ENCODE measurements around the gene UBAP1L. TPM values are rescaled to one million over a fixed set of nuclear protein-coding genes. Genes with fewer than 3 reads are reported as not detected.
"Not testable (repeated sequence)": the region's sequence is repeated elsewhere in the genome, so short reads cannot be mapped to it uniquely, and the experiment has no call there.

Gene UBAP1L
- total RNA-seq, 1 donor from 2014 or later: 2.1 TPM

- Histone ChIP-seq H3K27me3 (ENCODE audit: control insufficient read depth in 3 of 3, insufficient read depth in 3 of 3, low read length in 3 of 3) (no peaks in the 10 kb centered on the region), H3K4me3 (ENCODE audit: low read length in 3 of 3) (no peak overlapping the region), H3K36me3 (ENCODE audit: control insufficient read depth in 3 of 3, insufficient read depth in 3 of 3, low read length in 3 of 3) (peaks cover 0 to 14% (median 4%) of the 10 kb centered on the region in 3 donors), H3K9ac (ENCODE audit: low read depth in 1 of 3, low read length in 3 of 3) (no peak overlapping the region), H3K27ac (ENCODE audit: low read depth, low read length) (no peak overlapping the region), H3K9me3 (ENCODE audit: control insufficient read depth in 3 of 3, low read length in 3 of 3) (no peaks in the 10 kb centered on the region), H3K4me1 (ENCODE audit: control insufficient read depth in 3 of 3, insufficient read depth in 3 of 3, low read length in 3 of 3) (peaks cover 12 to 18% (median 15%) of the 10 kb centered on the region in 3 donors)
Observed at GRCh38 chr15:65050270-65050669, 64.7 kb downstream of the UBAP1L start.

- peaks cover 16 to 18% (median 16%) of the 10 kb centered on the region in 3 donors for H3K4me1 ChIP-seq (ENCODE audit: control insufficient read depth in 3 of 3, insufficient read depth in 3 of 3, low read length in 3 of 3)
- peak overlapping the region in 1 of 3 donors; percentile 5 for H3K9ac ChIP-seq (ENCODE audit: low read depth in 1 of 3, low read length in 3 of 3)
- peak overlapping the region; percentile 61 to 73 (median 67) for H3K4me3 ChIP-seq (ENCODE audit: low read length in 3 of 3)
- H3K9me3 ChIP-seq (ENCODE audit: control insufficient read depth in 3 of 3, low read length in 3 of 3): no peaks in the 10 kb centered on the region
- H3K36me3 ChIP-seq (ENCODE audit: control insufficient read depth in 3 of 3, insufficient read depth in 3 of 3, low read length in 3 of 3): peaks cover 0 to 7% (median 0%) of the 10 kb centered on the region in 3 donors
- no peak overlapping the region for H3K27ac ChIP-seq (ENCODE audit: low read depth, low read length)
- no peaks in the 10 kb centered on the region for H3K27me3 ChIP-seq (ENCODE audit: control insufficient read depth in 3 of 3, insufficient read depth in 3 of 3, low read length in 3 of 3)
Observed at GRCh38 chr15:65049418-65049840, 65.6 kb downstream of the UBAP1L start.

GRCh38 chr15:65048241-65048640 is 66.8 kb downstream of the UBAP1L start:
- H3K9me3 ChIP-seq (ENCODE audit: control insufficient read depth in 3 of 3, low read length in 3 of 3): no peaks in the 10 kb centered on the region
- H3K4me1 ChIP-seq (ENCODE audit: control insufficient read depth in 3 of 3, insufficient read depth in 3 of 3, low read length in 3 of 3): peaks cover 18% of the 10 kb centered on the region in 3 donors
- no peak overlapping the region for H3K9ac ChIP-seq (ENCODE audit: low read depth in 1 of 3, low read length in 3 of 3)
- peaks cover 0 to 2% (median 0%) of the 10 kb centered on the region in 3 donors for H3K36me3 ChIP-seq (ENCODE audit: control insufficient read depth in 3 of 3, insufficient read depth in 3 of 3, low read length in 3 of 3)
- H3K27me3 ChIP-seq (ENCODE audit: control insufficient read depth in 3 of 3, insufficient read depth in 3 of 3, low read length in 3 of 3): no peaks in the 10 kb centered on the region
- H3K4me3 ChIP-seq (ENCODE audit: low read length in 3 of 3): no peak overlapping the region
- no peak overlapping the region for H3K27ac ChIP-seq (ENCODE audit: low read depth, low read length)

GRCh38 chr15:65044724-65045481 is 70.1 kb downstream of the UBAP1L start, which contains the start of gene SLC51B:
SLC51B (plus strand) TSS chr15:65045387; CDS start chr15:65050005, 4,618 bp downstream.
- H3K27ac ChIP-seq (ENCODE audit: low read depth, low read length): peak within 1 kb of the TSS; percentile 11
- no peaks in the 10 kb centered on the region for H3K9me3 ChIP-seq (ENCODE audit: control insufficient read depth in 3 of 3, low read length in 3 of 3)
- no peak within 1 kb of the TSS for H3K4me3 ChIP-seq (ENCODE audit: low read length in 3 of 3)

DNA sequence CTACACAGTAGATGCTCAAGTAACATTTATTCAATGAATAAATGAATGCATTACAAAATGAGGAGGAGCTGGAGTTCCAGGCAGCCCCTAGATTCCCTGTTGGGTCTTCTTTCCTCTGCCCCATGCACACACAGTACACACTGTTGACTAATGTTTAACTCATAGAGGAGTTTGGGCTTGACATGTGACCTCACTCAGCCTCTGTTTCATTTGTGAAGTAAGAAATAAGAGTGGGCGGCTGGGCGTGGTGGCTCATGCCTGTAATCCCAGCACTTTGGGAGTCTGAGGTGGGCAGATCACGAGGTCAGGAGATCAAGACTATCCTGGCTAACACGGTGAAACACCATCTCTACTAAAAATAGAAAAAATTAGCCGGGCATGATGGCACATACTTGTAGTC is 70.8 kb downstream of the UBAP1L start:
- H3K9me3 ChIP-seq (ENCODE audit: control insufficient read depth in 3 of 3, low read length in 3 of 3); H3K27ac ChIP-seq (ENCODE audit: low read depth, low read length); H3K4me3 ChIP-seq (ENCODE audit: low read length in 3 of 3); H3K27me3 ChIP-seq (ENCODE audit: control insufficient read depth in 3 of 3, insufficient read depth in 3 of 3, low read length in 3 of 3); H3K9ac ChIP-seq (ENCODE audit: low read depth in 1 of 3, low read length in 3 of 3); H3K36me3 ChIP-seq (ENCODE audit: control insufficient read depth in 3 of 3, insufficient read depth in 3 of 3, low read length in 3 of 3): not testable (repeated sequence)
- H3K4me1 ChIP-seq (ENCODE audit: control insufficient read depth in 3 of 3, insufficient read depth in 3 of 3, low read length in 3 of 3): peaks cover 12 to 18% (median 16%) of the 10 kb centered on the region in 3 donors

More at GRCh38 chr15:65044724-65045481, 70.1 kb downstream of the UBAP1L start, which contains the start of gene SLC51B:
- Histone ChIP-seq H3K27me3 (ENCODE audit: control insufficient read depth in 3 of 3, insufficient read depth in 3 of 3, low read length in 3 of 3) (no peaks in the 10 kb centered on the region), H3K36me3 (ENCODE audit: control insufficient read depth in 3 of 3, insufficient read depth in 3 of 3, low read length in 3 of 3) (no peaks in the 10 kb centered on the region), H3K9ac (ENCODE audit: low read depth in 1 of 3, low read length in 3 of 3) (no peak within 1 kb of the TSS), H3K4me1 (ENCODE audit: control insufficient read depth in 3 of 3, insufficient read depth in 3 of 3, low read length in 3 of 3) (peaks cover 19 to 24% (median 22%) of the 10 kb centered on the region in 3 donors)

DNA sequence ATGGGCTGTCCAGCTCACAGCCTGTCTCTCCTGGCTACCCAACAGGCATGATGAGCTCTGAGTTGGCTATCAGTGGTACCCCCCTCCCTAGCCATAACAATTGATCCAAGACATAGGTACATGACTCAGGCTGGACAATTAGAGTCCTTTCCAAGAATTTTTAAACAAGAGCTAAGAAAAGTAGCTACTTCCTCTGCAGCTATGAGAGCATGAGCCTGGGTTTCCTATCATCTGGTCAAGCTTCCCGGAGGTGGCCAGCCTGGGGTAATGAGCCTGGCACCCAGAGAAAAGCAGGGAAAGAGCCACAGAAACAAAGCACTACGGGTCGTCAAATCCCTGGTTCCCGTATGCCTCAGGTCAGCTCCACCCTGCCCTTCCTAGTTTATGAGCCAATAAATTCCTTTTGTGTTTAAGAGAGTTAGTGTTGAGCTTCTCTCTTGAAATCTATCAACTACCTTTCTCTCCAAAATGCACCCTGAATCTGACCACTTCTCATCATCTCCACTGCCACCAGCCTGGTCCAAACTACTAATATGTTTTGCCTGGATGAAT is 72.1 kb downstream of the UBAP1L start:
- H3K27ac ChIP-seq (ENCODE audit: low read depth, low read length): peak overlapping the region; percentile 40
- no peaks in the 10 kb centered on the region for H3K36me3 ChIP-seq (ENCODE audit: control insufficient read depth in 3 of 3, insufficient read depth in 3 of 3, low read length in 3 of 3)
- H3K4me1 ChIP-seq (ENCODE audit: control insufficient read depth in 3 of 3, insufficient read depth in 3 of 3, low read length in 3 of 3): peaks cover 9 to 18% (median 16%) of the 10 kb centered on the region in 3 donors
- H3K9ac ChIP-seq (ENCODE audit: low read depth in 1 of 3, low read length in 3 of 3): no peak overlapping the region
- H3K27me3 ChIP-seq (ENCODE audit: control insufficient read depth in 3 of 3, insufficient read depth in 3 of 3, low read length in 3 of 3): peaks cover 0 to 2% (median 0%) of the 10 kb centered on the region in 3 donors
- no peaks in the 10 kb centered on the region for H3K9me3 ChIP-seq (ENCODE audit: control insufficient read depth in 3 of 3, low read length in 3 of 3)
- H3K4me3 ChIP-seq (ENCODE audit: low read length in 3 of 3): no peak overlapping the region

Small RNA genes lying within 50 kb of the gene (small RNA-seq; reads per million reads assigned to genes)
- not detected for gene AC013553.1

Other genes starting within 250 kb of the UBAP1L start
- 2.6 TPM for gene ANKDD1A, start 203.3 kb downstream of the UBAP1L start, total RNA-seq
- 76.2 TPM for gene SPG21, start 125.3 kb downstream of the UBAP1L start, total RNA-seq
- 6.8 TPM for gene MTFMT, start 85.6 kb downstream of the UBAP1L start, total RNA-seq
- 0.52 TPM for gene SLC51B, start 69.8 kb downstream of the UBAP1L start, total RNA-seq
- gene RASL12, start 47.2 kb downstream of the UBAP1L start, total RNA-seq: 15.1 TPM
- gene KBTBD13, start 38.5 kb downstream of the UBAP1L start, total RNA-seq: 1.6 TPM
- gene PDCD7, start 18.6 kb upstream of the UBAP1L start, total RNA-seq: 11.5 TPM
- gene CLPX, start 70.1 kb upstream of the UBAP1L start, total RNA-seq: 42.3 TPM
- 38.1 TPM for gene CILP, start 96.3 kb upstream of the UBAP1L start, total RNA-seq
- gene PARP16, start 171.7 kb upstream of the UBAP1L start, total RNA-seq: 7.3 TPM
- not detected for gene RNU5A-1, start 180.9 kb upstream of the UBAP1L start, total RNA-seq
- gene RNU5B-1, start 189.5 kb upstream of the UBAP1L start, total RNA-seq: not detected